Raji (cell line): ENCODE measurements around the gene NLRP9.

ENCODE experiments used
- POLR2A ChIP-seq: IDR thresholded peaks from 2 replicates; pipeline ENCODE4 v1.6.1; 2011; ENCODE audit warnings: low read depth, low read length, control low read depth; ENCODE audit not compliant: insufficient read depth

The NLRP9 gene

GRCh38 chr19:55681131-55682092, 56.8 kb downstream of the NLRP9 start:
- TF ChIP-seq POLR2A = no peak

- TF ChIP-seq POLR2A = no peak
Observed at GRCh38 chr19:55680339-55681130, 57.7 kb downstream of the NLRP9 start.

GRCh38 chr19:55679343-55680257, 58.6 kb downstream of the NLRP9 start:
- TF ChIP-seq POLR2A = no peak

- TF ChIP-seq POLR2A = peak; percentile 41; the same call in 1 of the 2 replicates
Observed at GRCh38 chr19:55678121-55678671, 60.0 kb downstream of the NLRP9 start.

GRCh38 chr19:55677572-55678028, 60.6 kb downstream of the NLRP9 start:
- TF ChIP-seq POLR2A = no peak

- TF ChIP-seq POLR2A = no peak
Observed at GRCh38 chr19:55676889-55677505, 61.2 kb downstream of the NLRP9 start.

- no peak for TF ChIP-seq POLR2A
Observed at GRCh38 chr19:55676383-55676782, 61.8 kb downstream of the NLRP9 start.

- TF ChIP-seq POLR2A = no peak
Observed at GRCh38 chr19:55675661-55676354, 62.4 kb downstream of the NLRP9 start.

GRCh38 chr19:55674841-55675660, 63.2 kb downstream of the NLRP9 start, which contains the start of gene EPN1:
Gene EPN1, plus strand, starts transcription at chr19:55675226. Its CDS starts 3,402 bp downstream, at chr19:55678628.
- TF ChIP-seq POLR2A = peak; percentile 62

- TF ChIP-seq POLR2A = no peak
Observed at GRCh38 chr19:55674459-55674840, 63.8 kb downstream of the NLRP9 start.

- no peak for TF ChIP-seq POLR2A
Observed at GRCh38 chr19:55673889-55674288, 64.3 kb downstream of the NLRP9 start.

GRCh38 chr19:55673465-55673864, 64.7 kb downstream of the NLRP9 start:
- no peak for TF ChIP-seq POLR2A
